ENCODE results near the gene SPRY4.

Gene SPRY4

DNA sequence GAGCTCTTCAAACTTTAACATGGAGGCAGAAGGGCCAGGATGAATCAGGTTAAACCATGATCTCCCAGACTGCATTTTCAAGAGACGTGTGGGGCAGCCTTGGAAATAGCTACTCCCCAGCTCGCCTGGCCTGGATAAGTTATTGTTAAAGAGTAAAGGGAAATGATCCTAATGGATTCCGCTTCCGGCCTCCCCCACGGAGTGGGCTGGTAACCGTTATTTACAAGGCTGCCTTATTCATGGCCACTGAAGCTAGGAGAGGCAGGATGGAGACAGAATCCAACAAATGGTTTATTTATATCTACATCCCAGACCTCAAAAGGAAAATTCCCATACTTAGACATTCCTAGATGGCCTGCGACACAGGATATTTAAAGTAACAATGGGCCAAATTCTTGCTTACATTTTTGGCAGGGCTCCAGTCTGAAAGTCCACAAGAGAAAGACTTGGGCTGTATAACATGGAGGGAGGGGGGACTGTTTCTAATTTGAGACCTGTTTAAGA is 27.9 kb downstream of the SPRY4 start:
- DNase-seq (ENCODE audit: extremely low spot score): no peak
- no peak for TF ChIP-seq ARNT (IDR thresholded peaks at IDR 0.05)
- no peak for TF ChIP-seq SUZ12 (IDR thresholded peaks at IDR 0.05)
- TF ChIP-seq HDGF (IDR thresholded peaks at IDR 0.05; ENCODE audit: borderline replicate concordance): no peak
- no peak for TF ChIP-seq NFRKB (IDR thresholded peaks at IDR 0.05)
- TF ChIP-seq LEF1 (IDR thresholded peaks at IDR 0.05; ENCODE audit: borderline replicate concordance): no peak
- TF ChIP-seq L3MBTL2 (conservative IDR thresholded peaks at IDR 0.05): no peak
- TF ChIP-seq BHLHE40 (IDR thresholded peaks at IDR 0.05; ENCODE audit: borderline replicate concordance): no peak
- no peak for TF ChIP-seq TARDBP (IDR thresholded peaks at IDR 0.05)
- TF ChIP-seq SP1 (IDR thresholded peaks at IDR 0.05): no peak
- TF ChIP-seq FOXA1 (IDR thresholded peaks at IDR 0.05): no peak
- TF ChIP-seq, protein P1, sequence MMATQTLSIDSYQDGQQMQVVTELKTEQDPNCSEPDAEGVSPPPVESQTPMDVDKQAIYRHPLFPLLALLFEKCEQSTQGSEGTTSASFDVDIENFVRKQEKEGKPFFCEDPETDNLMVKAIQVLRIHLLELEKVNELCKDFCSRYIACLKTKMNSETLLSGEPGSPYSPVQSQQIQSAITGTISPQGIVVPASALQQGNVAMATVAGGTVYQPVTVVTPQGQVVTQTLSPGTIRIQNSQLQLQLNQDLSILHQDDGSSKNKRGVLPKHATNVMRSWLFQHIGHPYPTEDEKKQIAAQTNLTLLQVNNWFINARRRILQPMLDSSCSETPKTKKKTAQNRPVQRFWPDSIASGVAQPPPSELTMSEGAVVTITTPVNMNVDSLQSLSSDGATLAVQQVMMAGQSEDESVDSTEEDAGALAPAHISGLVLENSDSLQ (IDR thresholded peaks at IDR 0.05): no peak
- TF ChIP-seq ZNF384 (IDR thresholded peaks at IDR 0.05): no peak
- TF ChIP-seq FOXK2 (IDR thresholded peaks at IDR 0.05): no peak
- TF ChIP-seq ELF4 (IDR thresholded peaks at IDR 0.05): no peak
- TF ChIP-seq FOXM1 (IDR thresholded peaks at IDR 0.05; ENCODE audit: borderline replicate concordance): no peak
- TF ChIP-seq CTBP1 (IDR thresholded peaks at IDR 0.05; ENCODE audit: borderline replicate concordance): no peak
- CTCF ChIA-PET: interaction anchor here (0.8 kb wide), 1 partner anchor 93 kb away, joined by 3 read pairs; no protein-coding TSS in a partner anchor
- POLR2A ChIA-PET: no interaction called here

GRCh38 chr5:142295960-142296860 is 28.6 kb downstream of the SPRY4 start:
- ChIA-PET POLR2A (interaction anchor here (0.8 kb wide), 1 partner anchor 272 kb away, joined by 3 read pairs; no protein-coding TSS in a partner anchor), CTCF (no interaction called here)
- no peak for DNase-seq (ENCODE audit: extremely low spot score)
- TF ChIP-seq LEF1 (IDR thresholded peaks at IDR 0.05; ENCODE audit: borderline replicate concordance) (no peak), HDGF (IDR thresholded peaks at IDR 0.05; ENCODE audit: borderline replicate concordance) (no peak), NFRKB (IDR thresholded peaks at IDR 0.05) (no peak), SUZ12 (IDR thresholded peaks at IDR 0.05) (no peak), FOXK2 (IDR thresholded peaks at IDR 0.05) (no peak), SP1 (IDR thresholded peaks at IDR 0.05) (no peak), ARNT (IDR thresholded peaks at IDR 0.05) (no peak)

- ChIA-PET POLR2A (no interaction called here), CTCF (no interaction called here)
- no peak for DNase-seq (ENCODE audit: extremely low spot score)
- TF ChIP-seq FOXK2 (IDR thresholded peaks at IDR 0.05) (no peak), LEF1 (IDR thresholded peaks at IDR 0.05; ENCODE audit: borderline replicate concordance) (no peak), SP1 (IDR thresholded peaks at IDR 0.05) (no peak), CTBP1 (IDR thresholded peaks at IDR 0.05; ENCODE audit: borderline replicate concordance) (no peak), FOXM1 (IDR thresholded peaks at IDR 0.05; ENCODE audit: borderline replicate concordance) (no peak), FOXA1 (IDR thresholded peaks at IDR 0.05) (no peak), L3MBTL2 (conservative IDR thresholded peaks at IDR 0.05) (no peak), BHLHE40 (IDR thresholded peaks at IDR 0.05; ENCODE audit: borderline replicate concordance) (no peak), ELF4 (IDR thresholded peaks at IDR 0.05) (no peak), NFRKB (IDR thresholded peaks at IDR 0.05) (no peak), ARNT (IDR thresholded peaks at IDR 0.05) (no peak), SUZ12 (IDR thresholded peaks at IDR 0.05) (no peak), ZNF384 (IDR thresholded peaks at IDR 0.05) (no peak)
- TF ChIP-seq, protein P1 (IDR thresholded peaks at IDR 0.05): no peak
Observed at GRCh38 chr5:142295084-142295758, 29.6 kb downstream of the SPRY4 start.

GRCh38 chr5:142293486-142293885 is 31.3 kb downstream of the SPRY4 start:
- CTCF ChIA-PET: no interaction called here
- no peak for TF ChIP-seq FOXA1 (IDR thresholded peaks at IDR 0.05)
- TF ChIP-seq, protein P1 (IDR thresholded peaks at IDR 0.05): no peak
- TF ChIP-seq SP1 (IDR thresholded peaks at IDR 0.05): no peak
- no peak for TF ChIP-seq NFRKB (IDR thresholded peaks at IDR 0.05)
- TF ChIP-seq L3MBTL2 (conservative IDR thresholded peaks at IDR 0.05): no peak
- no peak for TF ChIP-seq TARDBP (IDR thresholded peaks at IDR 0.05)
- no peak for TF ChIP-seq CTBP1 (IDR thresholded peaks at IDR 0.05; ENCODE audit: borderline replicate concordance)
- TF ChIP-seq HDGF (IDR thresholded peaks at IDR 0.05; ENCODE audit: borderline replicate concordance): no peak
- TF ChIP-seq LEF1 (IDR thresholded peaks at IDR 0.05; ENCODE audit: borderline replicate concordance): no peak
- no peak for TF ChIP-seq FOXM1 (IDR thresholded peaks at IDR 0.05; ENCODE audit: borderline replicate concordance)
- no peak for TF ChIP-seq ELF4 (IDR thresholded peaks at IDR 0.05)
- TF ChIP-seq SUZ12 (IDR thresholded peaks at IDR 0.05): no peak
- no peak for TF ChIP-seq BHLHE40 (IDR thresholded peaks at IDR 0.05; ENCODE audit: borderline replicate concordance)
- TF ChIP-seq FOXK2 (IDR thresholded peaks at IDR 0.05): no peak
- no peak for DNase-seq (ENCODE audit: extremely low spot score)
- POLR2A ChIA-PET: no interaction called here

DNA sequence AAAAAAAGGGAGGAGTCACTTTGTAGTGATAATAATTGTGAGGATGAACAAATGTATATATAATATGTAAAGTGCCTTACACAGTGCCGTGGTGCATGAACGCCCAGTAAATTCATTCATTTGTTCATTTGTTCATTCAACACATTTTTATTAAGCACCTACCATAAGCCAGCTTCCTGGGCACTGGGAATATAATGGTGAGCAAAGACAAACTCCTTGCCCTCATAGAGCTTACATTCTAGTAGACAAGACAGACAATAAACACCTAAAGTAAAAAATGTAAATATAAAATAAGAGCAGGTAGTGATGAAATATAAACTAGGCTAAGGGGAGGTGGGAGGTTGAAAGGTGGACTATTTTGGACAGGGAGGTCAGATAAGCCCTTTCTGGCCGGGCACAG is 32.0 kb downstream of the SPRY4 start:
- ChIA-PET CTCF (no interaction called here), POLR2A (no interaction called here)
- TF ChIP-seq CTBP1 (IDR thresholded peaks at IDR 0.05; ENCODE audit: borderline replicate concordance): no peak
- no peak for TF ChIP-seq ZNF384 (IDR thresholded peaks at IDR 0.05)
- TF ChIP-seq ARNT (IDR thresholded peaks at IDR 0.05): no peak
- TF ChIP-seq TARDBP (IDR thresholded peaks at IDR 0.05): no peak
- no peak for TF ChIP-seq LEF1 (IDR thresholded peaks at IDR 0.05; ENCODE audit: borderline replicate concordance)
- no peak for DNase-seq (ENCODE audit: extremely low spot score)
